ENCODE results near the gene YPEL3. TPM values are rescaled to one million over a fixed set of nuclear protein-coding genes. Genes with fewer than 3 reads are reported as not detected.
A peak's percentile ranks its signal among the peaks of the same experiment; 100 is the strongest.

The YPEL3 gene
- total RNA-seq, 2 experiments from 2014 or later = 154 to 166 TPM

- H3K4me1 Mint-ChIP-seq (ENCODE audit: low read depth) = peaks cover 11% of the 10 kb centered on the region
- Histone ChIP-seq H3K9me3 (ENCODE audit: control insufficient read depth in 1 of 2, insufficient read depth in 1 of 2, low read length in 2 of 2) (peaks cover 0 to 3% of the 10 kb centered on the region in 2 experiments), H3K27me3 (ENCODE audit: control insufficient read depth in 1 of 2, insufficient read depth in 2 of 2, low read length in 2 of 2) (no peaks in the 10 kb centered on the region), H3K36me3 (ENCODE audit: insufficient read depth, low read length) (peaks cover 71% of the 10 kb centered on the region), H3K4me1 (ENCODE audit: insufficient read depth, low read length) (peaks cover 13% of the 10 kb centered on the region), H3K4me3 (ENCODE audit: low read length) (no peak overlapping the region), H3K27ac (ENCODE audit: low read depth in 1 of 2, low read length in 2 of 2) (no peak overlapping the region)
- H3K27ac Mint-ChIP-seq = no peak overlapping the region
- CTCF ChIA-PET = no interaction called here
- TF ChIP-seq, protein P1, sequence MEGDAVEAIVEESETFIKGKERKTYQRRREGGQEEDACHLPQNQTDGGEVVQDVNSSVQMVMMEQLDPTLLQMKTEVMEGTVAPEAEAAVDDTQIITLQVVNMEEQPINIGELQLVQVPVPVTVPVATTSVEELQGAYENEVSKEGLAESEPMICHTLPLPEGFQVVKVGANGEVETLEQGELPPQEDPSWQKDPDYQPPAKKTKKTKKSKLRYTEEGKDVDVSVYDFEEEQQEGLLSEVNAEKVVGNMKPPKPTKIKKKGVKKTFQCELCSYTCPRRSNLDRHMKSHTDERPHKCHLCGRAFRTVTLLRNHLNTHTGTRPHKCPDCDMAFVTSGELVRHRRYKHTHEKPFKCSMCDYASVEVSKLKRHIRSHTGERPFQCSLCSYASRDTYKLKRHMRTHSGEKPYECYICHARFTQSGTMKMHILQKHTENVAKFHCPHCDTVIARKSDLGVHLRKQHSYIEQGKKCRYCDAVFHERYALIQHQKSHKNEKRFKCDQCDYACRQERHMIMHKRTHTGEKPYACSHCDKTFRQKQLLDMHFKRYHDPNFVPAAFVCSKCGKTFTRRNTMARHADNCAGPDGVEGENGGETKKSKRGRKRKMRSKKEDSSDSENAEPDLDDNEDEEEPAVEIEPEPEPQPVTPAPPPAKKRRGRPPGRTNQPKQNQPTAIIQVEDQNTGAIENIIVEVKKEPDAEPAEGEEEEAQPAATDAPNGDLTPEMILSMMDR (IDR thresholded peaks at IDR 0.05) = no peak
- no peaks in the 10 kb centered on the region for H3K27me3 Mint-ChIP-seq
- intact Hi-C loops (cut with DNase I, micrococcal nuclease) = no loop called here
- H3K9me3 Mint-ChIP-seq = no peaks in the 10 kb centered on the region
- no peak overlapping the region for H3K4me3 Mint-ChIP-seq
- H3K36me3 Mint-ChIP-seq (ENCODE audit: low read depth) = peaks cover 65% of the 10 kb centered on the region
- POLR2A ChIA-PET = no interaction called here
- DNase-seq (no peak), ATAC-seq (ENCODE audit: poor library complexity) (no peak)
Observed at GRCh38 chr16:30082545-30083090, 13.4 kb downstream of the YPEL3 start.

GRCh38 chr16:30079480-30079879 lies 16.5 kb downstream of the YPEL3 start:
- ChIA-PET CTCF (no interaction called here), POLR2A (interaction anchor here (0.8 to 6.1 kb wide), 4 partner anchors 11 to 338 kb away, joined by 4 to 73 read pairs (median 6); partner anchors contain the start of genes ALDOA and TBX6)
- no peak for DNase-seq
- Mint-ChIP-seq H3K27ac (no peak overlapping the region), H3K27me3 (no peaks in the 10 kb centered on the region), H3K9me3 (no peaks in the 10 kb centered on the region), H3K4me1 (ENCODE audit: low read depth) (peaks cover 39% of the 10 kb centered on the region), H3K4me3 (no peak overlapping the region), H3K36me3 (ENCODE audit: low read depth) (peaks cover 79% of the 10 kb centered on the region)
- H3K4me1 ChIP-seq (ENCODE audit: insufficient read depth, low read length) = peaks cover 38% of the 10 kb centered on the region
- no peak overlapping the region for H3K4me3 ChIP-seq (ENCODE audit: low read length)
- H3K27ac ChIP-seq (ENCODE audit: low read depth in 1 of 2, low read length in 2 of 2) = no peak overlapping the region
- no peaks in the 10 kb centered on the region for H3K9me3 ChIP-seq (ENCODE audit: control insufficient read depth in 1 of 2, insufficient read depth in 1 of 2, low read length in 2 of 2)
- H3K27me3 ChIP-seq (ENCODE audit: control insufficient read depth in 1 of 2, insufficient read depth in 2 of 2, low read length in 2 of 2) = no peaks in the 10 kb centered on the region
- TF ChIP-seq, protein P1 (IDR thresholded peaks at IDR 0.05) = no peak
- peaks cover 62% of the 10 kb centered on the region for H3K36me3 ChIP-seq (ENCODE audit: insufficient read depth, low read length)
- no peak for ATAC-seq (ENCODE audit: poor library complexity)
- intact Hi-C loops (cut with DNase I, micrococcal nuclease) = loop anchor here in 1 of 2 experiments (10.0 kb wide), 1 partner anchor 425 kb away; no protein-coding TSS in a partner anchor

GRCh38 chr16:30078744-30079143 lies 17.3 kb downstream of the YPEL3 start:
- peak overlapping the region; percentile 25 for H3K4me3 Mint-ChIP-seq
- no peak overlapping the region for H3K4me3 ChIP-seq (ENCODE audit: low read length)
- peaks cover 38% of the 10 kb centered on the region for H3K4me1 ChIP-seq (ENCODE audit: insufficient read depth, low read length)
- H3K27ac Mint-ChIP-seq = peak overlapping the region; percentile 96
- H3K27me3 Mint-ChIP-seq = no peaks in the 10 kb centered on the region
- H3K9me3 Mint-ChIP-seq = no peaks in the 10 kb centered on the region
- H3K36me3 ChIP-seq (ENCODE audit: insufficient read depth, low read length) = peaks cover 55% of the 10 kb centered on the region
- H3K9me3 ChIP-seq (ENCODE audit: control insufficient read depth in 1 of 2, insufficient read depth in 1 of 2, low read length in 2 of 2) = no peaks in the 10 kb centered on the region
- no peak overlapping the region for H3K27ac ChIP-seq (ENCODE audit: low read depth in 1 of 2, low read length in 2 of 2)
- peaks cover 39% of the 10 kb centered on the region for H3K4me1 Mint-ChIP-seq (ENCODE audit: low read depth)
- H3K27me3 ChIP-seq (ENCODE audit: control insufficient read depth in 1 of 2, insufficient read depth in 2 of 2, low read length in 2 of 2) = no peaks in the 10 kb centered on the region
- DNase-seq = no peak
- intact Hi-C loops (cut with DNase I, micrococcal nuclease) = loop anchor here in 1 of 2 experiments (10.0 kb wide), 1 partner anchor 426 kb away; no protein-coding TSS in a partner anchor
- CTCF ChIA-PET = no interaction called here
- peaks cover 72% of the 10 kb centered on the region for H3K36me3 Mint-ChIP-seq (ENCODE audit: low read depth)
- TF ChIP-seq, protein P1 (IDR thresholded peaks at IDR 0.05) = no peak
- ATAC-seq (ENCODE audit: poor library complexity) = no peak
- POLR2A ChIA-PET = interaction anchor here (1.6 to 6.1 kb wide), 3 partner anchors 12 to 339 kb away, joined by 4 to 73 read pairs (median 6); partner anchors contain the start of gene ALDOA

Measured in CD4-positive, alpha-beta T cell (primary cell).